Common myeloid progenitor, CD34-positive (primary cell): ENCODE data around the gene AJM1.
"Not testable (repeated sequence)": the region's sequence is repeated elsewhere in the genome, so short reads cannot be mapped to it uniquely, and the experiment has no call there.

Experiments used
- CTCF ChIA-PET: fragments of 350-600 bp; sonication (Branson Sonifier 250); formaldehyde crosslinking; loops from one replicate; lab custom pipeline; 2021; ENCODE audit warnings: antibody characterized with exemption; lab: Charles Lee
- POLR2A ChIA-PET: fragments of 350-600 bp; sonication (Branson Sonifier 250); formaldehyde crosslinking; loops from one replicate; lab custom pipeline; 2021; ENCODE audit warnings: antibody characterized with exemption; lab: Charles Lee
- DNase-seq, 3 donors: peaks; one replicate each; pipeline versions ENCODE4 v3.0.0 to v3.0.0-alpha.2; 2013
- H3K27ac ChIP-seq, 2 experiments: 1 replicate in 1 of 2; 2 replicates in 1 of 2; pipeline ENCODE4 v1.7.0; 2013; ENCODE audit warnings: inconsistent platforms in 2 of 2, low read length in 2 of 2, mild to moderate bottlenecking in 2 of 2, low read depth in 1 of 2, moderate library complexity in 1 of 2; ENCODE audit not compliant: severe bottlenecking in 2 of 2, insufficient read depth in 1 of 2, poor library complexity in 1 of 2
- H3K27me3 ChIP-seq, 5 experiments: replicated peaks in 2 of 5; 1 replicate in 3 of 5; 2 replicates in 2 of 5; pipeline versions ENCODE4 v1.6.1 to v1.7.0; 2013; ENCODE audit warnings: low read length in 4 of 5, mild to moderate bottlenecking in 2 of 5, moderate library complexity in 2 of 5, inconsistent platforms in 1 of 5; ENCODE audit not compliant: insufficient read depth in 5 of 5, control insufficient read depth in 4 of 5
- H3K36me3 ChIP-seq, 4 experiments: 1 replicate in 2 of 4; 2 replicates in 2 of 4; pipeline versions ENCODE4 v1.6.1 to v1.7.0; 2013; ENCODE audit warnings: low read length in 3 of 4, control low read depth in 1 of 4, mild to moderate bottlenecking in 1 of 4; ENCODE audit not compliant: control insufficient read depth in 4 of 4, insufficient read depth in 4 of 4
- H3K4me1 ChIP-seq, 4 experiments: 1 replicate in 3 of 4; 2 replicates in 1 of 4; pipeline versions ENCODE4 v1.6.1 to v1.7.1; 2013; ENCODE audit warnings: low read length in 3 of 4, mild to moderate bottlenecking in 3 of 4, control low read depth in 1 of 4, inconsistent platforms in 1 of 4, moderate library complexity in 1 of 4; ENCODE audit not compliant: control insufficient read depth in 4 of 4, insufficient read depth in 4 of 4; ENCODE audit errors: control extremely low read depth in 1 of 4
- H3K4me3 ChIP-seq, 7 experiments: 1 replicate in 4 of 7; 2 replicates in 3 of 7; pipeline versions ENCODE4 v1.5.1 to v1.7.0; 2013; ENCODE audit warnings: mild to moderate bottlenecking in 7 of 7, low read length in 6 of 7, moderate library complexity in 6 of 7, inconsistent platforms in 2 of 7, low read depth in 2 of 7, control low read depth in 1 of 7; ENCODE audit not compliant: insufficient read depth in 4 of 7, control insufficient read depth in 1 of 7; ENCODE audit errors: extremely low read depth in 1 of 7
- H3K9me3 ChIP-seq, 5 experiments: 1 replicate in 4 of 5; 2 replicates in 1 of 5; pipeline versions ENCODE4 v1.6.1 to v1.7.1; 2013; ENCODE audit warnings: low read length in 4 of 5, mild to moderate bottlenecking in 2 of 5, inconsistent platforms in 1 of 5, low read depth in 1 of 5, moderate library complexity in 1 of 5; ENCODE audit not compliant: control insufficient read depth in 4 of 5, insufficient read depth in 2 of 5; ENCODE audit errors: control extremely low read depth in 1 of 5
- WGBS: methylation state at CpG from one replicate; pipeline ENCODE4 v1.1.5; 2013; ENCODE audit not compliant: insufficient coverage; 5-methylcytosine and 5-hydroxymethylcytosine counted together

The AJM1 gene

DNA sequence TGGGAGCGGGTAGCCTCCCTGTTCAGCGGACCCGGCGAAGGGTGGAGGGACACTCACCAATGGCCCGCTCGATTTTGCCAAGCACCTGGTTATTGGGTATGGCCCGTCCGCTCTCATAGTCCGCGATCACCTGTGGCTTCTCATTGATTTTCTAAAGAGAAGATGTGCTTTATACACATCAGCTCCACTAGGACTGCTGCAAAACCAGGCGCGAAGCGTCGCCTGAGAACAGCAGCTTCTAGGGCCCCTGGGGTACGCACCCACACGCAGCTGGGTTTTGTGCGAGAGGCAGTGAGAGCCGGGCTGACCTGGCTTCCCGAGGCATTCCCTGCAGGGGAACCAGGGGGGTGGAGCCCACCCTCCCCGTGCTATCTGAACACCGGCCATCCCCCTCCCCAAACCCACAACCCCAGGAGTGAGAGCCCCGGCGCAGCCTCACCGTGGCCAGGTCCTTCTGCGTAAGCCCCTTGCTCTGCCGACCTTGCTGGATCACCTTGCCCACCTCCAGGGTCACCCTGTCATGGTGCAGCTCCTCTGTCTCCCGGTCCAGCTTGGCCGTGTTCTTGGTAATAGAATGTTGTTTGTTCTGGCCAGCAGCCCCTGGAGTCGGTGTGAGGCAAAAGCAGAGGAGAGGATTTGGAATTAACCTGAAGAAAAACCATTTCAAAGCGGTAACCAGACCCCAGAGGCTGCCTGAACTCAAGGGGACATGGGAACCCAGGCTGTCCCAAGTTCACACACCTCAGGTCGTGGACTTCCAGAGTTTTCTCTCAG lies 20.8 kb downstream of the AJM1 start:
- 95% methylated on average over 28 of the region's 31 CpGs for WGBS

GRCh38 chr9:136863623-136864273 lies 21.5 kb downstream of the AJM1 start:
- no peaks in the 10 kb centered on the region for H3K9me3 ChIP-seq
- ChIA-PET CTCF (interaction anchor here (0.8 to 1.5 kb wide), 4 partner anchors 12 to 84 kb away, joined by 3 to 4 read pairs (median 4); partner anchors contain the start of genes AJM1 and MAMDC4), POLR2A (no interaction called here)
- no peak overlapping the region for H3K4me3 ChIP-seq
- H3K36me3 ChIP-seq = peaks cover 2 to 46% (median 26%) of the 10 kb centered on the region in 4 experiments
- H3K4me1 ChIP-seq = peaks cover 0 to 14% (median 11%) of the 10 kb centered on the region in 4 experiments
- 99% methylated on average over 8 of the region's 12 CpGs for WGBS
- no peaks in the 10 kb centered on the region for H3K27me3 ChIP-seq
- no peak for DNase-seq
- H3K27ac ChIP-seq = no peak overlapping the region

More for the DNA sequence above, 20.8 kb downstream of the AJM1 start:
- no peak for DNase-seq
- H3K4me1 ChIP-seq = peaks cover 0 to 14% (median 11%) of the 10 kb centered on the region in 4 experiments
- no peak overlapping the region for H3K27ac ChIP-seq
- ChIA-PET CTCF (interaction anchor here (0.8 to 1.5 kb wide), 5 partner anchors 12 to 84 kb away, joined by 3 to 5 read pairs (median 4); partner anchors contain the start of gene AJM1), POLR2A (no interaction called here)
- no peak overlapping the region for H3K4me3 ChIP-seq
- H3K9me3 ChIP-seq = no peaks in the 10 kb centered on the region
- H3K36me3 ChIP-seq = peaks cover 2 to 42% (median 26%) of the 10 kb centered on the region in 4 experiments
- H3K27me3 ChIP-seq = no peaks in the 10 kb centered on the region

GRCh38 chr9:136865041-136865767 lies 22.9 kb downstream of the AJM1 start:
- no peaks in the 10 kb centered on the region for H3K27me3 ChIP-seq
- H3K9me3 ChIP-seq = no peaks in the 10 kb centered on the region
- ChIA-PET POLR2A (no interaction called here), CTCF (interaction anchor here (1.2 to 1.4 kb wide), 3 partner anchors 13 to 22 kb away, joined by 3 read pairs; partner anchors contain the start of gene MAMDC4)
- peaks cover 0 to 14% (median 11%) of the 10 kb centered on the region in 4 experiments for H3K4me1 ChIP-seq
- no peak for DNase-seq
- peak overlapping the region; percentile 50 to 87 for H3K27ac ChIP-seq
- whole genome bisulfite sequencing = 87% methylated on average over 7 of the region's 11 CpGs
- H3K36me3 ChIP-seq = peaks cover 2 to 43% (median 25%) of the 10 kb centered on the region in 4 experiments
- H3K4me3 ChIP-seq = peak overlapping the region; percentile 6 to 87 (median 80)

GRCh38 chr9:136865768-136866103 lies 23.5 kb downstream of the AJM1 start:
- Histone ChIP-seq H3K27me3 (no peaks in the 10 kb centered on the region), H3K27ac (peak overlapping the region; percentile 54 to 87), H3K4me1 (peaks cover 0 to 14% (median 11%) of the 10 kb centered on the region in 4 experiments), H3K9me3 (no peaks in the 10 kb centered on the region), H3K4me3 (peak overlapping the region; percentile 48 to 87 (median 80)), H3K36me3 (peaks cover 2 to 41% (median 23%) of the 10 kb centered on the region in 4 experiments)
- CTCF ChIA-PET = interaction anchor here (1.4 kb wide), 1 partner anchor 22 kb away, joined by 3 read pairs; no protein-coding TSS in a partner anchor
- POLR2A ChIA-PET = interaction anchor here (0.7 to 1.0 kb wide), 2 partner anchors 20 to 78 kb away, joined by 3 to 4 read pairs; partner anchors contain the start of gene TRAF2
- 0% methylated on average over 12 of the region's 20 CpGs for WGBS
- no peak for DNase-seq

DNA sequence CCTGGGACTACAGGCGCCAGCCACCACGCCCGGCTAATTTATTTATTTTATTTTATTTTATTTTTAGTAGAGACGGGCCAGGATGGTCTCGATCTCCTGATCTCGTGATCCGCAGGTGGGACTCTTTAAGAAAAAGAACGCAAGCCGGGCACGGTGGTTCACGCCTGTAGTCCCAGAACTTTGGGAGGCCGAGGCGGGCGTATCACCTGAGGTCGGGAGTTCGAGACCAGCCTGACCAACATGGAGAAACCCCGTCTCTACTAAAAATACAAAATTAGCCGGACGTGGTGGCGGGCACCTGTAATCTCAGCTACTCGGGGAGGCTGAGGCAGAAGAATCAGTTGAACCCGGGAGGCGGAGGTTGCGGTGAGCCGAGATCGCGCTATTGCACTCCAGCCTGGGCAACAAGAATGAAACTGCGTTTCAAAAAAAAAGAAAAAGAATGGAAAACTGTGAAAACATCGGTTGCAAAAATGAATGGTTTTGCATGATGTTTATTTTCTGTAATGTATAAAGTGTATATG lies 24.7 kb downstream of the AJM1 start:
- Histone ChIP-seq H3K27ac (peak overlapping the region; percentile 61 to 74), H3K4me1 (peaks cover 0 to 14% (median 11%) of the 10 kb centered on the region in 4 experiments), H3K36me3 (peaks cover 2 to 29% (median 13%) of the 10 kb centered on the region in 4 experiments), H3K4me3 (peak overlapping the region; percentile 48 to 87 (median 80))
- DNase-seq, H3K27me3 ChIP-seq, CTCF ChIA-PET, H3K9me3 ChIP-seq, POLR2A ChIA-PET: not testable (repeated sequence)
- WGBS = 83% methylated on average over 7 of the region's 29 CpGs

DNA sequence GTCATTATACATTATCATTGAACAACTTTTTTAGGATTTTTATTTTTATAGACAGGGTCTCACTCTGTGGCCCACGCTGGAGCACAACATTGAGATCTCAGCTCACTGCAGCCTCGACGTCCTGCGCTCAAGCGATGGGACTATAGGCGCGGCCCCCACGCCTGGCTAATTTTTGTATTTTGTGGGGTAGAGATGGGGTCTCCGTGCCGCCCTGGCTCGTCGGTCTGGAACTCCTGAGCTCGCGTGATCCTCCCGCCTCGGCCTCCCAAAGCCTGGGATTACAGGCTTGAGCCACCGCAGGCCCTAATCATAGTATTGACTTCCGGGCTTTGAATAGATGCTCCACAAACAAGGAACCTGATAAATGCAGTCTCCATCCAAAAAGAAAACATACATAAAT lies 25.2 kb downstream of the AJM1 start:
- POLR2A ChIA-PET = no interaction called here
- WGBS = 93% methylated on average over 17 of the region's 18 CpGs

More for the DNA sequence above, 25.2 kb downstream of the AJM1 start:
- Histone ChIP-seq H3K4me1 (peaks cover 0 to 14% (median 11%) of the 10 kb centered on the region in 4 experiments), H3K27ac (no peak overlapping the region), H3K36me3 (peaks cover 2 to 24% (median 9%) of the 10 kb centered on the region in 4 experiments), H3K4me3 (no peak overlapping the region), H3K27me3 (no peaks in the 10 kb centered on the region), H3K9me3 (peaks cover 0 to 5% (median 3%) of the 10 kb centered on the region in 5 experiments)
- CTCF ChIA-PET = no interaction called here
- no peak for DNase-seq
